HCT116 (cell line): Measurements from ENCODE around the gene OST4. TPM values are rescaled to one million over a fixed set of nuclear protein-coding genes. Genes with fewer than 3 reads are reported as not detected.

Source experiments
- ATAC-seq: fragments of 200-7000 bp; cut with Tn5 transposase; 2 replicates; pipeline ENCODE4 v1.9.1; 2020; ENCODE audit warnings: mild to moderate bottlenecking, moderate library complexity
- BruUV-seq: library from RNA; stranded (reverse); fragments of 400-500 nt; replicated peaks from 2 replicates; lab custom pipeline; 2021; lab: Mats Ljungman, UMichigan
- CTCF ChIA-PET: fragments of 300-600 bp; sonication (Branson Sonifier 250); formaldehyde crosslinking; loops from one replicate; lab custom pipeline; 2021; ENCODE audit warnings: antibody characterized with exemption; lab: Charles Lee
- POLR2A ChIA-PET: fragments of 300-600, 350-600 bp; sonication (Branson Sonifier 250); formaldehyde crosslinking; loops from one replicate; lab custom pipeline; 2021; ENCODE audit warnings: antibody characterized with exemption; lab: Charles Lee
- RAD21 ChIA-PET, 2 experiments: fragments of 300-600 bp; sonication (Branson Sonifier 250); formaldehyde crosslinking; loops; one replicate each; lab custom pipeline; 2023; ENCODE audit warnings: low total read pairs in 2 of 2; ENCODE audit not compliant: uncharacterized antibody in 2 of 2, unreplicated experiment in 2 of 2, low non-redundant PET in 1 of 2; lab: Charles Lee
- DNase-seq: peaks from one replicate; pipeline ENCODE4 v3.0.0-alpha.2; 2010; ENCODE audit warnings: low read depth, low spot score
- H2AFZ ChIP-seq: fragments of 200-600 bp; shearing (Covaris generic), sonication (generic); 2 replicates; pipeline ENCODE4 v1.6.1; 2017; ENCODE audit warnings: low read depth, mixed run types, mixed read lengths, antibody characterized with exemption, low read length; ENCODE audit not compliant: poor library complexity, severe bottlenecking
- H3K27ac ChIP-seq: 2 replicates; pipeline ENCODE4 v1.5.1; 2012; ENCODE audit warnings: low read depth, low read length
- H3K27me3 ChIP-seq: fragments of 200-600 bp; sonication (generic); 2 replicates; pipeline ENCODE4 v1.6.1; 2016; ENCODE audit warnings: mixed run types, low read length, mixed read lengths; ENCODE audit not compliant: insufficient read depth
- H3K36me3 ChIP-seq, 2 experiments: fragments of 200-500 bp in 1 of 2; fragments of 200-600 bp in 1 of 2; sonication (Bioruptor generic) in 1 of 2; sonication (generic) in 1 of 2; 2 replicates each; pipeline versions ENCODE4 v1.5.1 to v1.6.1; 2014 to 2016; ENCODE audit warnings: low read length in 2 of 2, inconsistent platforms in 1 of 2, mixed read lengths in 1 of 2, mixed run types in 1 of 2; ENCODE audit not compliant: insufficient read depth in 2 of 2, control insufficient read depth in 1 of 2
- H3K4me1 ChIP-seq, 2 experiments: fragments of 200-600 bp in 1 of 2; sonication (generic) in 1 of 2; 2 replicates each; pipeline versions ENCODE4 v1.5.1 to v1.6.1; 2012 to 2017; ENCODE audit warnings: low read length in 2 of 2, inconsistent platforms in 1 of 2, mild to moderate bottlenecking in 1 of 2, mixed read lengths in 1 of 2, mixed run types in 1 of 2, moderate library complexity in 1 of 2; ENCODE audit not compliant: insufficient read depth in 2 of 2, control insufficient read depth in 1 of 2
- H3K4me2 ChIP-seq: fragments of 200-600 bp; sonication (generic); 2 replicates; pipeline ENCODE4 v1.6.1; 2017; ENCODE audit warnings: mixed run types, low read length, mixed read lengths
- H3K4me3 ChIP-seq, 2 experiments: fragments of 200-600 bp in 1 of 2; sonication (generic) in 1 of 2; replicated peaks in 1 of 2; 2 replicates each; pipeline ENCODE4 v1.5.1; 2011 to 2016; ENCODE audit warnings: low read length in 2 of 2, control low read depth in 1 of 2, low read depth in 1 of 2, mild to moderate bottlenecking in 1 of 2, mixed read lengths in 1 of 2, mixed run types in 1 of 2
- H3K79me2 ChIP-seq: fragments of 200-600 bp; sonication (generic); 2 replicates; pipeline ENCODE4 v1.6.1; 2017; ENCODE audit warnings: mild to moderate bottlenecking, mixed run types, low read length, moderate library complexity, mixed read lengths; ENCODE audit not compliant: insufficient read depth
- H3K9ac ChIP-seq: fragments of 200-600 bp; sonication (generic); 2 replicates; pipeline ENCODE4 v1.6.1; 2016; ENCODE audit warnings: low read length, mixed read lengths
- H3K9me2 ChIP-seq: fragments of 200-600 bp; sonication (generic), shearing (Covaris generic); 2 replicates; pipeline ENCODE4 v1.6.1; 2017; ENCODE audit warnings: mixed run types, mild to moderate bottlenecking, moderate library complexity; ENCODE audit not compliant: insufficient read depth
- H3K9me3 ChIP-seq, 2 experiments: fragments of 200-500 bp in 1 of 2; fragments of 200-600 bp in 1 of 2; sonication (Bioruptor generic) in 1 of 2; sonication (generic) in 1 of 2; 2 replicates each; pipeline ENCODE4 v1.6.1; 2014 to 2017; ENCODE audit warnings: low read length in 2 of 2, mixed read lengths in 2 of 2, inconsistent platforms in 1 of 2, low read depth in 1 of 2, mild to moderate bottlenecking in 1 of 2, mixed run types in 1 of 2, moderate library complexity in 1 of 2; ENCODE audit not compliant: control insufficient read depth in 1 of 2, insufficient read depth in 1 of 2
- H4K20me1 ChIP-seq: fragments of 200-600 bp; sonication (generic), shearing (Covaris generic); 2 replicates; pipeline ENCODE4 v1.6.1; 2017; ENCODE audit warnings: mixed run types, mild to moderate bottlenecking, moderate library complexity; ENCODE audit not compliant: insufficient read depth
- CEBPB ChIP-seq: IDR thresholded peaks from 2 replicates; pipeline ENCODE4 v1.6.1; 2012; ENCODE audit warnings: low read depth
- EGR1 ChIP-seq: IDR thresholded peaks from 2 replicates; pipeline ENCODE4 v1.6.1; 2012; ENCODE audit warnings: low read depth
- POLR2A ChIP-seq: IDR thresholded peaks from 2 replicates; pipeline ENCODE4 v1.7.0; 2011; ENCODE audit warnings: borderline replicate concordance; ENCODE audit not compliant: insufficient read depth, insufficient read length; ENCODE audit errors: extremely low read depth
- POLR2AphosphoS5 ChIP-seq: IDR thresholded peaks from 2 replicates; pipeline ENCODE4 v1.6.1; 2011; ENCODE audit warnings: mild to moderate bottlenecking, low read depth, low read length, moderate library complexity
- RAD21 ChIP-seq: IDR thresholded peaks from 2 replicates; pipeline ENCODE4 v1.6.1; 2012; ENCODE audit warnings: low read depth, mild to moderate bottlenecking
- TCF7L2 ChIP-seq: IDR thresholded peaks from 2 replicates; pipeline ENCODE4 v1.7.0; 2011; ENCODE audit warnings: borderline replicate concordance, inconsistent platforms; ENCODE audit not compliant: insufficient read depth, insufficient read length; ENCODE audit errors: extremely low read depth
- YY1 ChIP-seq: IDR thresholded peaks from 2 replicates; pipeline ENCODE4 v1.6.1; 2011; ENCODE audit warnings: low read length, low read depth, moderate library complexity, mild to moderate bottlenecking; ENCODE audit not compliant: insufficient replicate concordance; ENCODE audit errors: extremely low read depth
- intact Hi-C: fragments of 100-400 bp; cut with micrococcal nuclease; formaldehyde crosslinking; loops from 2 replicates; pipeline ENCODE4 v1.10.0; 2022
- total RNA-seq: library from RNA; stranded (reverse); gene quantifications from one replicate; pipeline ENCODE4 v1.2.1, GENCODE V29; 2021; ENCODE audit not compliant: unreplicated experiment
- TF ChIP-seq, protein P1 (sequence below): IDR thresholded peaks from 2 replicates; pipeline ENCODE4 v1.6.1; 2012

Gene OST4
- total RNA-seq, 1 experiment from 2014 or later = 187 TPM

GRCh38 chr2:27053321-27053720 lies 18.1 kb downstream of the OST4 start:
- ChIA-PET POLR2A (no interaction called here), CTCF (no interaction called here)
- Histone ChIP-seq H3K27ac (no peak overlapping the region), H2AFZ (no peak overlapping the region), H3K36me3 (peaks cover 9 to 17% of the 10 kb centered on the region in 2 experiments; a peak in 2 of 4 replicates)
- TF ChIP-seq RAD21 (no peak), CEBPB (no peak), EGR1 (no peak), YY1 (no peak), POLR2A (no peak), POLR2AphosphoS5 (no peak), TCF7L2 (no peak)
- TF ChIP-seq, protein P1, sequence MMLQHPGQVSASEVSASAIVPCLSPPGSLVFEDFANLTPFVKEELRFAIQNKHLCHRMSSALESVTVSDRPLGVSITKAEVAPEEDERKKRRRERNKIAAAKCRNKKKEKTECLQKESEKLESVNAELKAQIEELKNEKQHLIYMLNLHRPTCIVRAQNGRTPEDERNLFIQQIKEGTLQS = no peak
- TF ChIP-seq, all 23 proteins: peak for 0
- Histone ChIP-seq H4K20me1 (no peaks in the 10 kb centered on the region), H3K9me2 (no peaks in the 10 kb centered on the region), H3K4me1 (peaks cover 11 to 25% of the 10 kb centered on the region in 2 experiments), H3K9me3 (no peaks in the 10 kb centered on the region), H3K27me3 (no peaks in the 10 kb centered on the region), H3K4me2 (no peak overlapping the region), H3K4me3 (no peak overlapping the region), H3K9ac (no peak overlapping the region), H3K79me2 (no peaks in the 10 kb centered on the region)
- no TSS peak for BruUV-seq
- intact Hi-C loops = no loop called here
- DNase-seq = no peak
- ATAC-seq = no peak
- RAD21 ChIA-PET = no interaction called here
